ENCODE results near the gene ARHGEF37.

DNA sequence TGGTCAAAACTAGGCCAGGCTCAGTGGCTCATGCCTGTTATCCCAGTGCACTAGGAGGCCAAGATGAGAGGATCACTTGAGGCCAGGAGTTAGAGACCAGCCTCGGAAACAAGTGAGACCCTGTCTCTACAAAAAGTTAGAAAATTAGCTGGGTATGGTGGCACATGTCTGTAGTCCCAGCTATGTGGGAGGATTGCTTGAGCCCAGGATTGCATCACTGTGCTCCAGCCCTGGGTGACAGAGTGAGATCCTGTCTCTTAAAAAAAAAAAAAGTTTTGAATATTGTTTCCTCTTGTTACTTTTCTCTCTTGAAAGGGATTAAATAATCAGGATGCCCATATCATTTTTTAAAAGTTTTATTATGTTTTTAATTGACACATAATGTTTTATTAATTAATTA lies 7.6 kb downstream of the ARHGEF37 start:
- TF ChIP-seq, protein P1, sequence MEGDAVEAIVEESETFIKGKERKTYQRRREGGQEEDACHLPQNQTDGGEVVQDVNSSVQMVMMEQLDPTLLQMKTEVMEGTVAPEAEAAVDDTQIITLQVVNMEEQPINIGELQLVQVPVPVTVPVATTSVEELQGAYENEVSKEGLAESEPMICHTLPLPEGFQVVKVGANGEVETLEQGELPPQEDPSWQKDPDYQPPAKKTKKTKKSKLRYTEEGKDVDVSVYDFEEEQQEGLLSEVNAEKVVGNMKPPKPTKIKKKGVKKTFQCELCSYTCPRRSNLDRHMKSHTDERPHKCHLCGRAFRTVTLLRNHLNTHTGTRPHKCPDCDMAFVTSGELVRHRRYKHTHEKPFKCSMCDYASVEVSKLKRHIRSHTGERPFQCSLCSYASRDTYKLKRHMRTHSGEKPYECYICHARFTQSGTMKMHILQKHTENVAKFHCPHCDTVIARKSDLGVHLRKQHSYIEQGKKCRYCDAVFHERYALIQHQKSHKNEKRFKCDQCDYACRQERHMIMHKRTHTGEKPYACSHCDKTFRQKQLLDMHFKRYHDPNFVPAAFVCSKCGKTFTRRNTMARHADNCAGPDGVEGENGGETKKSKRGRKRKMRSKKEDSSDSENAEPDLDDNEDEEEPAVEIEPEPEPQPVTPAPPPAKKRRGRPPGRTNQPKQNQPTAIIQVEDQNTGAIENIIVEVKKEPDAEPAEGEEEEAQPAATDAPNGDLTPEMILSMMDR (IDR thresholded peaks at IDR 0.05; ENCODE audit: low read depth, low read length, missing input control) = no peak
- TF ChIP-seq, protein P2, sequence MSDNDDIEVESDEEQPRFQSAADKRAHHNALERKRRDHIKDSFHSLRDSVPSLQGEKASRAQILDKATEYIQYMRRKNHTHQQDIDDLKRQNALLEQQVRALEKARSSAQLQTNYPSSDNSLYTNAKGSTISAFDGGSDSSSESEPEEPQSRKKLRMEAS (IDR thresholded peaks at IDR 0.05) = no peak
- TF ChIP-seq, protein P3, sequence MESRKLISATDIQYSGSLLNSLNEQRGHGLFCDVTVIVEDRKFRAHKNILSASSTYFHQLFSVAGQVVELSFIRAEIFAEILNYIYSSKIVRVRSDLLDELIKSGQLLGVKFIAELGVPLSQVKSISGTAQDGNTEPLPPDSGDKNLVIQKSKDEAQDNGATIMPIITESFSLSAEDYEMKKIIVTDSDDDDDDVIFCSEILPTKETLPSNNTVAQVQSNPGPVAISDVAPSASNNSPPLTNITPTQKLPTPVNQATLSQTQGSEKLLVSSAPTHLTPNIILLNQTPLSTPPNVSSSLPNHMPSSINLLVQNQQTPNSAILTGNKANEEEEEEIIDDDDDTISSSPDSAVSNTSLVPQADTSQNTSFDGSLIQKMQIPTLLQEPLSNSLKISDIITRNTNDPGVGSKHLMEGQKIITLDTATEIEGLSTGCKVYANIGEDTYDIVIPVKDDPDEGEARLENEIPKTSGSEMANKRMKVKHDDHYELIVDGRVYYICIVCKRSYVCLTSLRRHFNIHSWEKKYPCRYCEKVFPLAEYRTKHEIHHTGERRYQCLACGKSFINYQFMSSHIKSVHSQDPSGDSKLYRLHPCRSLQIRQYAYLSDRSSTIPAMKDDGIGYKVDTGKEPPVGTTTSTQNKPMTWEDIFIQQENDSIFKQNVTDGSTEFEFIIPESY (IDR thresholded peaks at IDR 0.05) = no peak
- TF ChIP-seq HNF4A (conservative IDR thresholded peaks at IDR 0.05) = no peak
- TF ChIP-seq TAF1 (conservative IDR thresholded peaks at IDR 0.05) = no peak
- TF ChIP-seq EGR1 (IDR thresholded peaks at IDR 0.05; ENCODE audit: low read depth in 2 of 2) = no peak
- no peak for TF ChIP-seq SP1 (IDR thresholded peaks at IDR 0.05)
- TF ChIP-seq YY1 (IDR thresholded peaks at IDR 0.05) = no peak
- TF ChIP-seq RAD21 (IDR thresholded peaks at IDR 0.05) = no peak
- TF ChIP-seq, protein P4, sequence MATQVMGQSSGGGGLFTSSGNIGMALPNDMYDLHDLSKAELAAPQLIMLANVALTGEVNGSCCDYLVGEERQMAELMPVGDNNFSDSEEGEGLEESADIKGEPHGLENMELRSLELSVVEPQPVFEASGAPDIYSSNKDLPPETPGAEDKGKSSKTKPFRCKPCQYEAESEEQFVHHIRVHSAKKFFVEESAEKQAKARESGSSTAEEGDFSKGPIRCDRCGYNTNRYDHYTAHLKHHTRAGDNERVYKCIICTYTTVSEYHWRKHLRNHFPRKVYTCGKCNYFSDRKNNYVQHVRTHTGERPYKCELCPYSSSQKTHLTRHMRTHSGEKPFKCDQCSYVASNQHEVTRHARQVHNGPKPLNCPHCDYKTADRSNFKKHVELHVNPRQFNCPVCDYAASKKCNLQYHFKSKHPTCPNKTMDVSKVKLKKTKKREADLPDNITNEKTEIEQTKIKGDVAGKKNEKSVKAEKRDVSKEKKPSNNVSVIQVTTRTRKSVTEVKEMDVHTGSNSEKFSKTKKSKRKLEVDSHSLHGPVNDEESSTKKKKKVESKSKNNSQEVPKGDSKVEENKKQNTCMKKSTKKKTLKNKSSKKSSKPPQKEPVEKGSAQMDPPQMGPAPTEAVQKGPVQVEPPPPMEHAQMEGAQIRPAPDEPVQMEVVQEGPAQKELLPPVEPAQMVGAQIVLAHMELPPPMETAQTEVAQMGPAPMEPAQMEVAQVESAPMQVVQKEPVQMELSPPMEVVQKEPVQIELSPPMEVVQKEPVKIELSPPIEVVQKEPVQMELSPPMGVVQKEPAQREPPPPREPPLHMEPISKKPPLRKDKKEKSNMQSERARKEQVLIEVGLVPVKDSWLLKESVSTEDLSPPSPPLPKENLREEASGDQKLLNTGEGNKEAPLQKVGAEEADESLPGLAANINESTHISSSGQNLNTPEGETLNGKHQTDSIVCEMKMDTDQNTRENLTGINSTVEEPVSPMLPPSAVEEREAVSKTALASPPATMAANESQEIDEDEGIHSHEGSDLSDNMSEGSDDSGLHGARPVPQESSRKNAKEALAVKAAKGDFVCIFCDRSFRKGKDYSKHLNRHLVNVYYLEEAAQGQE (IDR thresholded peaks at IDR 0.05) = no peak
- TF ChIP-seq, protein P5, sequence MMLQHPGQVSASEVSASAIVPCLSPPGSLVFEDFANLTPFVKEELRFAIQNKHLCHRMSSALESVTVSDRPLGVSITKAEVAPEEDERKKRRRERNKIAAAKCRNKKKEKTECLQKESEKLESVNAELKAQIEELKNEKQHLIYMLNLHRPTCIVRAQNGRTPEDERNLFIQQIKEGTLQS (IDR thresholded peaks at IDR 0.05) = no peak
- no peak for TF ChIP-seq JUND (IDR thresholded peaks at IDR 0.05)

Measured in liver (tissue), 3 donors.